Spinal cord (tissue), 10 donors: ENCODE results near the gene EPB42. TPM values are rescaled to one million over a fixed set of nuclear protein-coding genes. Genes with fewer than 3 reads are reported as not detected.

Experiments
- DNase-seq, 6 donors: peaks; one replicate each; pipeline versions ENCODE4 v3.0.0 to v3.0.0-alpha.2; 2013 to 2015; ENCODE audit warnings: low spot score in 6 of 6, low read depth in 4 of 6
- H3K27ac ChIP-seq: one replicate; pipeline ENCODE4 v1.5.1; 2013; ENCODE audit warnings: low read depth, low read length, control low read depth
- H3K27me3 ChIP-seq: one replicate; pipeline ENCODE4 v1.6.1; 2013; ENCODE audit warnings: low read length; ENCODE audit not compliant: control insufficient read depth, insufficient read depth
- H3K36me3 ChIP-seq: one replicate; pipeline ENCODE4 v1.6.1; 2013; ENCODE audit warnings: low read length; ENCODE audit not compliant: control insufficient read depth, insufficient read depth
- H3K4me1 ChIP-seq: one replicate; pipeline ENCODE4 v1.6.1; 2013; ENCODE audit warnings: low read length; ENCODE audit not compliant: control insufficient read depth, insufficient read depth
- H3K4me3 ChIP-seq: one replicate; pipeline ENCODE4 v1.5.1; 2013; ENCODE audit warnings: low read depth, low read length, control low read depth
- H3K9me3 ChIP-seq: one replicate; pipeline ENCODE4 v1.6.1; 2013; ENCODE audit warnings: low read length; ENCODE audit not compliant: control insufficient read depth, insufficient read depth
- WGBS: methylation state at CpG from one replicate; pipeline ENCODE4 v1.1.5; 2013; ENCODE audit warnings: missing lambda C conversion rate; ENCODE audit not compliant: insufficient coverage; 5-methylcytosine and 5-hydroxymethylcytosine counted together
- polyA plus RNA-seq, 2 donors: library from polyadenylated mRNA; unstranded; fragments of 120-200 nt; gene quantifications; one replicate each; pipeline ENCODE4 v1.2.1, GENCODE V29; 2013; ENCODE audit not compliant: insufficient read length in 2 of 2
- total RNA-seq, 2 donors: library from RNA; depleted of rRNA in 1 of 2; stranded (reverse); fragments of 120-200 nt in 1 of 2; fragments of >200 nt in 1 of 2; gene quantifications; one replicate each; pipeline versions ENCODE4 v1.2.3 to v1.2.4, GENCODE V29; 2013 to 2014
- donor health status: healthy.

The EPB42 gene
- total and polyA plus RNA-seq, 4 donors = 1.2 to 9.5 (median 3.4) TPM

GRCh38 chr15:43194795-43195194, 26.0 kb downstream of the EPB42 start:
- no peaks in the 10 kb centered on the region for H3K27me3 ChIP-seq
- WGBS = no CpG with 5 or more reads among the region's 2 CpGs
- no peak overlapping the region for H3K4me3 ChIP-seq
- H3K27ac ChIP-seq = no peak overlapping the region
- no peaks in the 10 kb centered on the region for H3K4me1 ChIP-seq
- no peaks in the 10 kb centered on the region for H3K9me3 ChIP-seq
- DNase-seq = no peak
- peaks cover 13% of the 10 kb centered on the region for H3K36me3 ChIP-seq

- Histone ChIP-seq H3K27ac (no peak overlapping the region), H3K4me3 (no peak overlapping the region), H3K36me3 (peaks cover 17% of the 10 kb centered on the region), H3K9me3 (no peaks in the 10 kb centered on the region), H3K27me3 (no peaks in the 10 kb centered on the region), H3K4me1 (no peaks in the 10 kb centered on the region)
- DNase-seq = no peak
- no CpG with 5 or more reads among the region's 2 CpGs for WGBS
These were observed 27.1 kb downstream of the EPB42 start for GRCh38 chr15:43193710-43194109.

- Histone ChIP-seq H3K4me3 (no peak overlapping the region), H3K4me1 (no peaks in the 10 kb centered on the region), H3K27me3 (no peaks in the 10 kb centered on the region), H3K27ac (no peak overlapping the region), H3K9me3 (no peaks in the 10 kb centered on the region), H3K36me3 (peaks cover 14% of the 10 kb centered on the region)
- WGBS = no CpG with 5 or more reads among the region's 1 CpG
- no peak for DNase-seq
These were observed 30.6 kb downstream of the EPB42 start for GRCh38 chr15:43190178-43190577.

- WGBS = 75% methylated on average over 1 of the region's 2 CpGs
These were observed 31.5 kb downstream of the EPB42 start for GRCh38 chr15:43189296-43189695.

GRCh38 chr15:43187544-43188155, 33.2 kb downstream of the EPB42 start:
- no peaks in the 10 kb centered on the region for H3K27me3 ChIP-seq
- H3K27ac ChIP-seq = no peak overlapping the region
- H3K4me1 ChIP-seq = no peaks in the 10 kb centered on the region
- H3K36me3 ChIP-seq = peaks cover 10% of the 10 kb centered on the region
- no peak overlapping the region for H3K4me3 ChIP-seq
- peak in 4 of 6 donors; percentile 13 to 82 (median 46) for DNase-seq
- H3K9me3 ChIP-seq = no peaks in the 10 kb centered on the region
- WGBS = no CpG with 5 or more reads among the region's 2 CpGs

More at GRCh38 chr15:43189296-43189695, 31.5 kb downstream of the EPB42 start:
- H3K4me1 ChIP-seq = no peaks in the 10 kb centered on the region
- no peaks in the 10 kb centered on the region for H3K9me3 ChIP-seq
- peaks cover 14% of the 10 kb centered on the region for H3K36me3 ChIP-seq
- no peak overlapping the region for H3K4me3 ChIP-seq
- no peak overlapping the region for H3K27ac ChIP-seq
- no peak for DNase-seq
- no peaks in the 10 kb centered on the region for H3K27me3 ChIP-seq

GRCh38 chr15:43186003-43186353, 34.8 kb downstream of the EPB42 start:
- H3K36me3 ChIP-seq = peaks cover 14% of the 10 kb centered on the region
- no peaks in the 10 kb centered on the region for H3K9me3 ChIP-seq
- H3K4me3 ChIP-seq = peak overlapping the region; percentile 71
- peak overlapping the region; percentile 44 for H3K27ac ChIP-seq
- peak in 2 of 6 donors; percentile 9 to 12 for DNase-seq
- H3K4me1 ChIP-seq = no peaks in the 10 kb centered on the region
- no peaks in the 10 kb centered on the region for H3K27me3 ChIP-seq
- WGBS = under 1% methylated on average over 11 of the region's 13 CpGs

GRCh38 chr15:43185157-43186002, 35.4 kb downstream of the EPB42 start, which contains the start of gene CCNDBP1:
Gene CCNDBP1, plus strand, starts transcription at chr15:43185403. Its CDS starts 96 bp downstream, at chr15:43185499.
- peak within 1 kb of the TSS; percentile 71 for H3K4me3 ChIP-seq
- DNase-seq = peak; percentile 27 to 92 (median 48)
- peaks cover 14% of the 10 kb centered on the region for H3K36me3 ChIP-seq
- no peaks in the 10 kb centered on the region for H3K4me1 ChIP-seq
- no peaks in the 10 kb centered on the region for H3K9me3 ChIP-seq
- peak within 1 kb of the TSS; percentile 59 for H3K27ac ChIP-seq
- under 1% methylated on average over 63 of the region's 69 CpGs for WGBS
- H3K27me3 ChIP-seq = no peaks in the 10 kb centered on the region

- Histone ChIP-seq H3K9me3 (no peaks in the 10 kb centered on the region), H3K27ac (peak overlapping the region; percentile 59), H3K4me3 (peak overlapping the region; percentile 71), H3K4me1 (no peaks in the 10 kb centered on the region), H3K36me3 (peaks cover 8% of the 10 kb centered on the region), H3K27me3 (no peaks in the 10 kb centered on the region)
- 61% methylated on average over 6 of the region's 9 CpGs for WGBS
- DNase-seq = no peak
These were observed 36.3 kb downstream of the EPB42 start for GRCh38 chr15:43184407-43185124.

- no peak for DNase-seq
- no peak overlapping the region for H3K27ac ChIP-seq
- 70% methylated on average over 2 of the region's 3 CpGs for WGBS
These were observed 37.5 kb downstream of the EPB42 start for GRCh38 chr15:43183270-43183669.

More at GRCh38 chr15:43183270-43183669, 37.5 kb downstream of the EPB42 start:
- Histone ChIP-seq H3K27me3 (no peaks in the 10 kb centered on the region), H3K4me3 (no peak overlapping the region), H3K36me3 (peaks cover 5% of the 10 kb centered on the region), H3K4me1 (no peaks in the 10 kb centered on the region), H3K9me3 (no peaks in the 10 kb centered on the region)
